NT2/D1 (cell line): ENCODE measurements around the gene FLNB.
"Not testable (repeated sequence)": the region's sequence is repeated elsewhere in the genome, so short reads cannot be mapped to it uniquely, and the experiment has no call there.

ENCODE experiments used
- DNase-seq: peaks from one replicate; pipeline ENCODE4 v3.0.0-alpha.2; 2011; ENCODE audit warnings: low read depth, low spot score
- H3K27me3 ChIP-seq: 2 replicates; pipeline ENCODE4 v1.6.0; 2011; ENCODE audit warnings: mild to moderate bottlenecking; ENCODE audit not compliant: insufficient read length, insufficient read depth
- H3K36me3 ChIP-seq: 2 replicates; pipeline ENCODE4 v1.6.1; 2011; ENCODE audit warnings: mild to moderate bottlenecking, low read length, mixed read lengths; ENCODE audit not compliant: insufficient read depth, insufficient read length
- H3K4me1 ChIP-seq: 2 replicates; pipeline ENCODE4 v1.5.1; 2011; ENCODE audit not compliant: insufficient read depth, insufficient read length
- H3K4me3 ChIP-seq: 2 replicates; pipeline ENCODE4 v1.5.1; 2011; ENCODE audit warnings: low read depth; ENCODE audit not compliant: insufficient read length
- H3K9ac ChIP-seq: 2 replicates; pipeline ENCODE4 v1.6.0; 2011; ENCODE audit warnings: low read depth; ENCODE audit not compliant: insufficient read length
- H3K9me3 ChIP-seq: 2 replicates; pipeline ENCODE4 v1.5.1; 2011; ENCODE audit warnings: mild to moderate bottlenecking, low read length; ENCODE audit not compliant: insufficient read depth
- SUZ12 ChIP-seq: IDR thresholded peaks from 2 replicates; pipeline ENCODE4 v1.6.1; 2011; ENCODE audit not compliant: insufficient read length, insufficient read depth; ENCODE audit errors: extremely low read depth
- YY1 ChIP-seq: IDR thresholded peaks from 2 replicates; pipeline ENCODE4 v1.6.1; 2011; ENCODE audit not compliant: insufficient read length, insufficient read depth
- ZNF274 ChIP-seq: IDR thresholded peaks from 2 replicates; pipeline ENCODE4 v1.6.1; 2011; ENCODE audit warnings: mild to moderate bottlenecking, low read depth, low read length

FLNB gene

DNA sequence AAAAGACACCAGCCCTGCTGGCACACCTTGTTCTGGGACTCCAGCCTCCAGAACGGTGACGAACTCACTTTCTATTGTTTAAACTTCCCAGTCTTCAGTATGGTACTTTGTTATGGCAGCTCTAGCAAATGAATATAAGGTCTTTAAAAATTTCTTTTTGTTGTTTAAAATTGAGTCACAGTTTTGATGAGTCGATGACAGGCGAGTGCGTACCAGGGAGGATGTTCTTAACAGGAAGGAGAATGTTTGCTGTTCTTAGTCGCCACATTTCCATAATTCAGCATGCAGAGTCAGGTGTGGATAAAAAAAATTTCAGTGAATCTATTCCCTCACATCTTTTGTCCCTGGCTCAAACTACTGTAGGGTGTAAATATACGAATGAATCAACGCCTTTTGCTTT is 190.1 kb downstream of the FLNB start:
- TF ChIP-seq YY1: no peak
- no peak for TF ChIP-seq ZNF274
- TF ChIP-seq SUZ12: no peak
- Histone ChIP-seq H3K36me3 (no peaks in the 10 kb centered on the region), H3K4me1 (peaks cover 3% of the 10 kb centered on the region), H3K9me3 (peaks cover 11% of the 10 kb centered on the region; the same call in 1 of the 2 replicates), H3K9ac (no peak overlapping the region), H3K4me3 (no peak overlapping the region), H3K27me3 (no peaks in the 10 kb centered on the region)
- no peak for DNase-seq

- H3K9ac ChIP-seq: no peak overlapping the region
- no peaks in the 10 kb centered on the region for H3K36me3 ChIP-seq
- H3K9me3 ChIP-seq: peaks cover 11% of the 10 kb centered on the region; the same call in 1 of the 2 replicates
- DNase-seq: no peak
- H3K27me3 ChIP-seq: no peaks in the 10 kb centered on the region
- peaks cover 3% of the 10 kb centered on the region for H3K4me1 ChIP-seq
- H3K4me3 ChIP-seq: no peak overlapping the region
- TF ChIP-seq ZNF274 (no peak), SUZ12 (no peak), YY1 (no peak)
Measured at GRCh38 chr3:58198804-58199203, 190.6 kb downstream of the FLNB start.

- no peak overlapping the region for H3K4me3 ChIP-seq
- TF ChIP-seq SUZ12: no peak
Measured at GRCh38 chr3:58200121-58200709, 192.0 kb downstream of the FLNB start.

DNA sequence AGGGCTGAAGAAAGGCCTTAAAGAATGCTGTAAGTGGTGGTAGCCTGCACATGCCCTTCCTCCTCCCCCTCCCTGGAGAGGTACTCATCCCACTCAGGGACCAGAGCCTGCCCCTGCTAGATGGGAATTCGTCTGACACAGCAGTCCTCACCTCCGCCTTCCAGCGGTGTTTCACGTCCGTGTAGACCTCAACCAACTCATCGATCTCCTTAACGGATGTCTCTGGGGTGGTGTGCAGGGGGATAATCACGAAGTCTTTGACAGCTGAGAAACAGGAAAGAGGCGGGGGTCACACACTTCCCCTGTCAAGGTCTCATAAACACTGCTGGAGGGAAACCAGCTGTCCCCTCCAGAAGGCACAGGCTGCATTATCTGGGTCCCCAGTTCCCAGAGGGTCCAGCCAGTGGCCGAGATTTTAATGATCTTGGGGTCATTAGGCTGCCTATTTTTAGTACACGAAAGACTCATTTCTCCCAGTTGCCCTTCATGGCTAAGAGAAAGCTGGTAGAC is 192.7 kb downstream of the FLNB start:
- Histone ChIP-seq H3K4me1 (peaks cover 3% of the 10 kb centered on the region), H3K9ac (no peak overlapping the region), H3K36me3 (no peaks in the 10 kb centered on the region), H3K4me3 (no peak overlapping the region), H3K27me3 (no peaks in the 10 kb centered on the region), H3K9me3 (peaks cover 11% of the 10 kb centered on the region; the same call in 1 of the 2 replicates)
- TF ChIP-seq SUZ12 (no peak), YY1 (no peak), ZNF274 (no peak)
- DNase-seq: no peak

More at GRCh38 chr3:58200121-58200709, 192.0 kb downstream of the FLNB start:
- Histone ChIP-seq H3K27me3 (no peaks in the 10 kb centered on the region), H3K9ac (no peak overlapping the region), H3K36me3 (no peaks in the 10 kb centered on the region), H3K9me3 (peaks cover 11% of the 10 kb centered on the region; the same call in 1 of the 2 replicates), H3K4me1 (peaks cover 3% of the 10 kb centered on the region)
- DNase-seq: no peak

DNA sequence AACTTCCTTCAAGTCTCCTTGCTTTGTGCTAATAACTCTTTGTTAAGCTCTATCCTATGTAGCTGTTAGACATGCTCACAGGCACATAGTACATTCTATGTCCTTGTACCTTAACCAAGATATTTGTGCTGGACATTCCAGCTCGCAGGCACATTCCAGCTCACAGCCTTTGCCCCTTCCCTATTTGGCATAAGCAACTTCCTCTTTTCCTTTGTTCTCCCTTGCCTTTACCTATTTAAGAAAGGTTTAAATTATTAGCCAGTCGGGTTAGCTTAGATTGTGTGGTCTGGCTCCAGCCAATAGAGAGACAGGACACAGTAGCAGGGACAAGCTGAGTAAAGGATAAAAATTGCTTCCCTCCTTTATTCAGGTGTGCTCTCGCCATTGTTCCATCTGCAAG is 193.2 kb downstream of the FLNB start:
- H3K4me1 ChIP-seq, DNase-seq, H3K27me3 ChIP-seq, H3K4me3 ChIP-seq, H3K36me3 ChIP-seq, H3K9ac ChIP-seq: not testable (repeated sequence)
- peaks cover 11% of the 10 kb centered on the region; the same call in 1 of the 2 replicates for H3K9me3 ChIP-seq

DNA sequence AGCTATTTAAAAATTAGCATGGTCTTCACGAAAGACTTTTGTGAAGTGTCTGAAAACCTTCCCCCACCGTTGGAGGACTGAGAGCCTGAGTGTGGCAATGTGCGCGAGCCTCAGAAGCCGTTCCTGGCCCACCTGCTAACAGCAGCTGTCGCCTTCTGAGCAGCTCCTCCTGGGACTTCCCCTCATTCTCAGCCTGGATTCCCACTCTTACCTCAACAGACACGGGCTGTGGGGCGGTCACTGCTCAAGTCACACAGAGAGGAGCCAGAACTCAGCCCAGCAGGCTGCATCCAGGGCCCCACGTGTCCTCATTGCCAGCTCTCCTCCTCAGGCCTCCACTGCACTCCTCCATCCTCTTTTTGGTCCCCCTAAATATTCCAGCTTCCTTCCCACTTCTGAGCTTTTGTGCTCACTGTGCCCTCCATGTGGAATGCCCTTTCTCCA is 194.7 kb downstream of the FLNB start:
- Histone ChIP-seq H3K9ac (no peak overlapping the region), H3K4me1 (peaks cover 3% of the 10 kb centered on the region), H3K4me3 (no peak overlapping the region), H3K27me3 (no peaks in the 10 kb centered on the region), H3K36me3 (no peaks in the 10 kb centered on the region), H3K9me3 (peaks cover 11% of the 10 kb centered on the region; the same call in 1 of the 2 replicates)
- TF ChIP-seq SUZ12 (no peak), ZNF274 (no peak), YY1 (no peak)
- no peak for DNase-seq

GRCh38 chr3:58203541-58203940 is 195.3 kb downstream of the FLNB start:
- Histone ChIP-seq H3K9me3 (peaks cover 11% of the 10 kb centered on the region; the same call in 1 of the 2 replicates), H3K27me3 (no peaks in the 10 kb centered on the region), H3K36me3 (no peaks in the 10 kb centered on the region), H3K4me3 (no peak overlapping the region), H3K9ac (no peak overlapping the region), H3K4me1 (peaks cover 3% of the 10 kb centered on the region)
- DNase-seq: no peak
- TF ChIP-seq YY1: no peak
- TF ChIP-seq ZNF274: no peak
- no peak for TF ChIP-seq SUZ12
